IMR-90 (cell line): Measurements from ENCODE around the gene ATP10B. TPM values are rescaled to one million over a fixed set of nuclear protein-coding genes. Genes with fewer than 3 reads are reported as not detected.

Experiments
- ATAC-seq: fragments of 200-7000 bp; cut with Tn5 transposase; 2 replicates; pipeline ENCODE4 v1.9.1; 2020; ENCODE audit warnings: low read depth, mild to moderate bottlenecking, moderate library complexity
- BruUV-seq: library from RNA; stranded (reverse); fragments of 400-500 nt; replicated peaks from 2 replicates; lab custom pipeline; 2021; lab: Mats Ljungman, UMichigan
- CTCF ChIA-PET: fragments of 300-600 bp; formaldehyde crosslinking; extraction: SDS; loops from one replicate; lab custom pipeline; 2021; ENCODE audit warnings: antibody characterized with exemption; lab: Yijun Ruan, JAX
- POLR2A ChIA-PET: fragments of 300-600 bp; sonication (Branson Sonifier 250); formaldehyde crosslinking; loops from one replicate; lab custom pipeline; 2022; ENCODE audit warnings: antibody characterized with exemption; ENCODE audit not compliant: unreplicated experiment; lab: Charles Lee
- DNase-seq: peaks from one replicate; pipeline ENCODE4 v3.0.0; 2013
- H2AFZ ChIP-seq: replicated peaks from 2 replicates; pipeline ENCODE3; 2013; ENCODE audit warnings: low read length, mild to moderate bottlenecking; ENCODE audit not compliant: poor library complexity
- H2AK5ac ChIP-seq: 2 replicates; pipeline ENCODE4 v1.6.1; 2013; ENCODE audit warnings: low read depth, low read length, inconsistent platforms
- H2AK9ac ChIP-seq: replicated peaks from 2 replicates; pipeline ENCODE3; 2013; ENCODE audit warnings: mild to moderate bottlenecking, low read depth, low read length, moderate library complexity; ENCODE audit not compliant: poor library complexity
- H2BK120ac ChIP-seq: 2 replicates; pipeline ENCODE4 v1.6.1; 2013; ENCODE audit warnings: low read depth, low read length, inconsistent platforms
- H2BK15ac ChIP-seq: 3 replicates; pipeline ENCODE4 v1.6.1; 2013; ENCODE audit warnings: low read depth, low read length, inconsistent platforms
- H2BK20ac ChIP-seq: 2 replicates; pipeline ENCODE4 v1.6.1; 2013; ENCODE audit warnings: low read depth, mild to moderate bottlenecking, inconsistent platforms, low read length, moderate library complexity
- H2BK5ac ChIP-seq: 2 replicates; pipeline ENCODE4 v1.6.1; 2013; ENCODE audit warnings: mild to moderate bottlenecking, low read depth, low read length, inconsistent platforms; ENCODE audit not compliant: poor library complexity, severe bottlenecking
- H3K14ac ChIP-seq: replicated peaks from 2 replicates; pipeline ENCODE4 v1.6.1; 2013; ENCODE audit warnings: low read depth, low read length, inconsistent platforms
- H3K18ac ChIP-seq: 2 replicates; pipeline ENCODE4 v1.6.1; 2013; ENCODE audit warnings: low read depth, low read length, control low read depth
- H3K23ac ChIP-seq: 2 replicates; pipeline ENCODE4 v1.6.1; 2013; ENCODE audit warnings: low read depth, low read length, inconsistent platforms
- H3K27ac ChIP-seq: 2 replicates; pipeline ENCODE4 v1.5.1; 2013; ENCODE audit warnings: mild to moderate bottlenecking, control low read depth, low read length; ENCODE audit not compliant: insufficient read depth
- H3K27me3 ChIP-seq: 2 replicates; pipeline ENCODE4 v1.6.1; 2013; ENCODE audit warnings: low read length; ENCODE audit not compliant: control insufficient read depth, insufficient read depth
- H3K36me3 ChIP-seq: 2 replicates; pipeline ENCODE4 v1.6.1; 2013; ENCODE audit warnings: low read length, mixed read lengths; ENCODE audit not compliant: control insufficient read depth, insufficient read depth
- H3K4ac ChIP-seq: 2 replicates; pipeline ENCODE4 v1.6.1; 2013; ENCODE audit warnings: low read depth, low read length, inconsistent platforms
- H3K4me1 ChIP-seq: 2 replicates; pipeline ENCODE4 v1.6.1; 2013; ENCODE audit warnings: low read length, mixed read lengths; ENCODE audit not compliant: control insufficient read depth, insufficient read depth
- H3K4me2 ChIP-seq: 2 replicates; pipeline ENCODE4 v1.6.1; 2013; ENCODE audit warnings: low read depth, mild to moderate bottlenecking, control low read depth, low read length, moderate library complexity
- H3K4me3 ChIP-seq: 2 replicates; pipeline ENCODE4 v1.5.1; 2013; ENCODE audit warnings: low read depth, mild to moderate bottlenecking, control low read depth, low read length, moderate library complexity; ENCODE audit not compliant: insufficient read depth
- H3K56ac ChIP-seq: 2 replicates; pipeline ENCODE4 v1.6.1; 2013; ENCODE audit warnings: low read length, inconsistent platforms; ENCODE audit not compliant: insufficient read depth; ENCODE audit errors: extremely low read depth
- H3K79me1 ChIP-seq, 2 experiments: 2 replicates each; pipeline ENCODE4 v1.6.1; 2013; ENCODE audit warnings: low read length in 2 of 2, inconsistent platforms in 1 of 2, low read depth in 1 of 2
- H3K9ac ChIP-seq: 2 replicates; pipeline ENCODE4 v1.6.1; 2013; ENCODE audit warnings: low read depth, low read length, control low read depth
- H3K9me1 ChIP-seq: 2 replicates; pipeline ENCODE4 v1.6.1; 2013; ENCODE audit warnings: low read length, inconsistent platforms; ENCODE audit not compliant: insufficient read depth
- H3K9me3 ChIP-seq: 2 replicates; pipeline ENCODE4 v1.6.1; 2013; ENCODE audit warnings: low read length; ENCODE audit not compliant: control insufficient read depth, insufficient read depth
- H4K20me1 ChIP-seq: 2 replicates; pipeline ENCODE4 v1.6.1; 2013; ENCODE audit warnings: low read length, inconsistent platforms; ENCODE audit not compliant: insufficient read depth
- H4K5ac ChIP-seq: 2 replicates; pipeline ENCODE4 v1.6.1; 2013; ENCODE audit warnings: mild to moderate bottlenecking, low read depth, low read length, control low read depth
- H4K8ac ChIP-seq, 2 experiments: 2 replicates each; pipeline ENCODE4 v1.6.1; 2013; ENCODE audit warnings: low read depth in 2 of 2, low read length in 2 of 2, control low read depth in 1 of 2, inconsistent platforms in 1 of 2
- H4K91ac ChIP-seq: 2 replicates; pipeline ENCODE4 v1.6.1; 2013; ENCODE audit warnings: low read depth, low read length, inconsistent platforms; ENCODE audit not compliant: insufficient read depth
- BHLHE40 ChIP-seq: fragments of 150-350 bp; IDR thresholded peaks from 2 replicates; pipeline ENCODE4 v1.6.1; 2016; ENCODE audit warnings: mild to moderate bottlenecking, low read depth, low read length
- CEBPB ChIP-seq: IDR thresholded peaks from 2 replicates; pipeline ENCODE4 v1.6.1; 2012; ENCODE audit warnings: low read depth, low read length, improper control_type of control experiment
- CHD1 ChIP-seq: IDR thresholded peaks from 2 replicates; pipeline ENCODE4 v1.6.1; 2012; ENCODE audit warnings: low read depth, low read length, improper control_type of control experiment
- CTCF ChIP-seq: conservative IDR thresholded peaks from 2 replicates; pipeline ENCODE4 v1.5.1; 2012; ENCODE audit warnings: mild to moderate bottlenecking, low read depth, low read length, improper control_type of control experiment
- ELK1 ChIP-seq: fragments of 150-350 bp; IDR thresholded peaks from 2 replicates; pipeline ENCODE4 v1.6.1; 2016; ENCODE audit warnings: low read depth, mild to moderate bottlenecking, low read length, moderate library complexity, borderline replicate concordance
- FOS ChIP-seq: fragments of 150-350 bp; IDR thresholded peaks from 2 replicates; pipeline ENCODE4 v1.6.1; 2016; ENCODE audit warnings: low read depth, low read length
- MAFK ChIP-seq: IDR thresholded peaks from 2 replicates; pipeline ENCODE4 v1.6.1; 2012; ENCODE audit warnings: low read depth, low read length, improper control_type of control experiment
- MAZ ChIP-seq: IDR thresholded peaks from 2 replicates; pipeline ENCODE4 v1.6.1; 2012; ENCODE audit warnings: low read depth, mild to moderate bottlenecking, low read length, improper control_type of control experiment, moderate library complexity, borderline replicate concordance
- MXI1 ChIP-seq: IDR thresholded peaks from 2 replicates; pipeline ENCODE4 v1.6.1; 2012; ENCODE audit warnings: low read depth, mild to moderate bottlenecking, low read length, moderate library complexity, borderline replicate concordance
- NFE2L2 ChIP-seq: fragments of 150-350 bp; IDR thresholded peaks from 2 replicates; pipeline ENCODE4 v1.6.1; 2016; ENCODE audit warnings: low read depth, mild to moderate bottlenecking, low read length
- POLR2A ChIP-seq: IDR thresholded peaks from 2 replicates; pipeline ENCODE4 v1.6.1; 2012; ENCODE audit warnings: mild to moderate bottlenecking, low read depth, low read length
- RAD21 ChIP-seq: IDR thresholded peaks from 2 replicates; pipeline ENCODE4 v1.6.1; 2012; ENCODE audit warnings: low read length, improper control_type of control experiment
- RCOR1 ChIP-seq: IDR thresholded peaks from 2 replicates; pipeline ENCODE4 v1.6.1; 2012; ENCODE audit warnings: mild to moderate bottlenecking, low read length, improper control_type of control experiment; ENCODE audit not compliant: insufficient replicate concordance
- RFX5 ChIP-seq: IDR thresholded peaks from 2 replicates; pipeline ENCODE4 v1.8.0; 2012; ENCODE audit warnings: low read depth, mild to moderate bottlenecking, low read length, moderate library complexity
- SMC3 ChIP-seq: fragments of 150-350 bp; IDR thresholded peaks from 2 replicates; pipeline ENCODE4 v1.6.1; 2016; ENCODE audit warnings: low read depth, mild to moderate bottlenecking, antibody characterized with exemption, low read length, moderate library complexity
- USF2 ChIP-seq: fragments of 150-350 bp; IDR thresholded peaks from 2 replicates; pipeline ENCODE4 v1.6.1; 2017; ENCODE audit warnings: mild to moderate bottlenecking, antibody characterized with exemption, low read length, low read depth
- WGBS, 2 experiments: methylation state at CpG; one replicate each; pipeline versions ENCODE4 v1.1.5 to v1.1.7; 2013; ENCODE audit warnings: missing lambda C conversion rate in 2 of 2; ENCODE audit not compliant: insufficient read length in 1 of 2; ENCODE audit errors: extremely low coverage in 2 of 2; 5-methylcytosine and 5-hydroxymethylcytosine counted together
- dilution Hi-C: fragments of 300-500 bp; cut with HindIII; formaldehyde crosslinking; loops from one replicate; pipeline ENCODE4 v1.14.3; 2018; ENCODE audit warnings: low sequenced_read_pairs; ENCODE audit not compliant: unreplicated experiment
- in situ Hi-C: fragments of 300-500 bp; cut with MboI; formaldehyde crosslinking; loops from 3 replicates; pipeline ENCODE4 v1.14.3; 2019; ENCODE audit warnings: low sequenced_read_pairs, inconsistent platforms, mixed read lengths
- intact Hi-C: fragments of 100-400 bp; cut with micrococcal nuclease; formaldehyde crosslinking; loops from 2 replicates; pipeline ENCODE4 v1.10.0; 2022
- polyA plus RNA-seq, 3 experiments: library from polyadenylated mRNA; depleted of rRNA; stranded (reverse); fragments of >200 nt; gene quantifications; 2 replicates each; pipeline ENCODE4 v1.2.3, GENCODE V29; 2012; ENCODE audit warnings: low replicate concordance in 1 of 3
- total RNA-seq: library from RNA; depleted of rRNA; stranded (reverse); fragments of >200 nt; gene quantifications from 2 replicates; pipeline ENCODE4 v1.2.3, GENCODE V29; 2012

Gene ATP10B
- total and polyA plus RNA-seq, 2 of the 4 experiments (the other 2 are of a cell fraction): not detected

DNA sequence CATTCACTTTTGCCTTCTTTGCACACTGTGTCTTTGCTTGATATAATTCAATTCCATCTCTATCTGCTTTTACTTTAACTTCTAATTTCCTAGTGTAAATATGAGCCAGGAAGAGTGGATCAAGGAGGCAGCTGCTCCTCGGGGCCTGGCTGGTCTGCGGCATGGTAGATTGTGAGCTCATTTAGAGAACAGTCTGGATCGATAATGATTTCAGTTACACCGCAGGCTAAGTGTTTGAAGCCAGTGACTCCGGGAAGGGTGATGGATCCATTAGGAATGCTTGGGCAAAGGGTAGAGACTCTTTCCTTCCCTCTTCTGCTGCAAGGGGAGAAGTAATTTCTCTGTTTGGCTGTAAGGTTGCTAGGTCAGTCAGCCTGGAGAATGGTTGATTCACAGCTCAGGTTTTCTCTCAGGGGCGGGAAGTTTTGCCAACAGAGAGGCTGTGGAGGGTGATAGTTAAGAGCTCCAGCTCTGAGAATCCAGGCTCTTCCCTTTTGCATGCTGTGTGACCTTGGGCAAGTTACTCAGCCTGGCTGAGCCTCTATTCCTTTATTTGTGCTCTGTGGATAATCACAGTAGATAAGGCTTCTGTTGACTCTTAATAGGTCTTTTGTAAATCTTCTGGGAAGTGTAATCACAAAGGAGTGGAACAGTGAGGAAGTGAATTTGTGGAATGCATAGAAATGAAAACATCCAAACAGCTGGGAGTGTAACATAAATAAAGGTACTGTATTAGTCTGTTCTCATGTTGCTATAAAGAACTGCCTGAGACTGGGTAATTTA lies 331.2 kb downstream of the ATP10B start:
- Histone ChIP-seq H2AFZ (no peak overlapping the region), H3K79me1 (no peaks in the 10 kb centered on the region), H2BK5ac (no peak overlapping the region), H2AK9ac (no peak overlapping the region), H4K5ac (no peak overlapping the region), H4K8ac (no peak overlapping the region), H2AK5ac (no peak overlapping the region), H3K4me2 (no peak overlapping the region), H4K20me1 (no peaks in the 10 kb centered on the region), H3K4me3 (no peak overlapping the region), H3K4me1 (no peaks in the 10 kb centered on the region), H3K56ac (no peak overlapping the region), H2BK15ac (no peak overlapping the region), H4K91ac (no peak overlapping the region), H3K18ac (no peak overlapping the region), H3K27me3 (no peaks in the 10 kb centered on the region), H3K9ac (no peak overlapping the region), H3K9me1 (no peaks in the 10 kb centered on the region), H2BK120ac (no peak overlapping the region), H3K14ac (no peak overlapping the region), H3K23ac (no peak overlapping the region), H2BK20ac (no peak overlapping the region), H3K27ac (no peak overlapping the region), H3K9me3 (no peaks in the 10 kb centered on the region), H3K36me3 (no peaks in the 10 kb centered on the region), H3K4ac (no peak overlapping the region)
- no TSS peak for BruUV-seq
- CTCF ChIA-PET: no interaction called here
- intact Hi-C loops: no loop called here
- POLR2A ChIA-PET: no interaction called here
- DNase-seq: no peak
- in situ Hi-C loops: no loop called here
- WGBS, 2 experiments: 33% methylated on average over 1 of the region's 6 CpGs; no CpG with 5 or more reads in 1 of the 2 experiments
- dilution Hi-C loops: no loop called here
- TF ChIP-seq MXI1: no peak
- no peak for TF ChIP-seq NFE2L2
- TF ChIP-seq CTCF: no peak
- TF ChIP-seq RFX5: no peak
- no peak for TF ChIP-seq CHD1
- no peak for TF ChIP-seq MAZ
- TF ChIP-seq POLR2A: no peak
- TF ChIP-seq RAD21: no peak
- no peak for TF ChIP-seq SMC3
- no peak for TF ChIP-seq USF2
- no peak for TF ChIP-seq RCOR1
- TF ChIP-seq CEBPB: no peak
- TF ChIP-seq MAFK: no peak
- TF ChIP-seq FOS: no peak
- TF ChIP-seq BHLHE40: no peak
- no peak for TF ChIP-seq ELK1
- no peak; the same call in 1 of the 2 replicates for ATAC-seq
